GM21786 (cell line): Measurements from ENCODE around the gene ARHGAP24.
"Not testable (repeated sequence)": the region's sequence is repeated elsewhere in the genome, so short reads cannot be mapped to it uniquely, and the experiment has no call there.

Experiments used
- ATAC-seq: cut with Tn5 transposase; IDR thresholded peaks from one replicate; pipeline ENCODE4 v1.9.1; 2021; ENCODE audit not compliant: unreplicated experiment

Gene ARHGAP24

DNA sequence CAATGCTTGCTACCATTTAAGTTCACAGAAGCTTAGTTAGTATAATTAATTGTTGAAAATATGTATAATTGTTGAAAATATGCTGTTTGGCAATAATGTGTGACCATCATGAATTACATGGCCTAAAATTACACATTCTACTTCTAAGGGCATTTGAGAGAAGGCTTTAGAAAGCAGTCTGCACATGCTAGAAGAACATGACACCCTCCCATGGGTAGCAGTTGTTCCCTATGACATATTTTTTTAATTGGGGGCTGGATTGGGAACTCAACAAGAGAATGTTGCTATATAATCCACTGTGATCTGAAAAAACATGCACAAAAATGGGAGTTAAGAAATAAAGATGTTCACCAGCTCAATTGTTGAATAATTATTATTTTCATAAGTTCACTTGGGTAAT, 331.4 kb downstream of the ARHGAP24 start:
- no peak for ATAC-seq

DNA sequence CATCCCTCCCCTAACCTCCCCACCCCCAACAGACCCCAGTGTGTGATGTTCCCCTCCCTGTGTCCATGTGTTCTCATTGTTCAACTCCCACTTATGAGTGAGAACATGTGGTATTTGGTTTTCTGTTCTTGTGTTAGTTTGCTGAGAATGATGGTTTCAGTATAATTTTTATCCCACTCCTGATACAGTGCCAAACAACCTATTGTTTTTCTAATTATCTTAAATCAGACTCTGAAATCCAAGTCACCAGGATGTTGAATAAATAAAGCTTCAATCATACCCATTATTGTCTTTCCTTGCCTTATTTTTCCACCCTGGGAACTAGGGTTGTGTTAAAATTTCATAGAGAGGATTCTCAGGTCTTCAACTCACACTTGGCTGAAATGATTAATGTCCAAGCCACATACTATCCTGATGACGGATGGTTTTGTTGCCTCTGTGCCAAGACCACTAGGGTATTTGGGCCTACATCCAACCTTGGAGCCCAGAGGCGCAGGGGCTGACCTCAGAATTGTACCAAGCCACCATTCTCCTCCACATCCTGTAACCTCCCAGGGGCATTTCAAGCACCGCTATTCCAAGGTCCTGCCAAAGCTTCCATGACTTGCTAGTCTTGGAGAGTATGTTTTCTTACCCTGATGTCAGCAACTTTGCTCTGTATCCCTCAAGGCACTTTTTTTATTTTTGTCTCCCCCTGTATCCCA, 332.4 kb downstream of the ARHGAP24 start:
- ATAC-seq = no peak

DNA sequence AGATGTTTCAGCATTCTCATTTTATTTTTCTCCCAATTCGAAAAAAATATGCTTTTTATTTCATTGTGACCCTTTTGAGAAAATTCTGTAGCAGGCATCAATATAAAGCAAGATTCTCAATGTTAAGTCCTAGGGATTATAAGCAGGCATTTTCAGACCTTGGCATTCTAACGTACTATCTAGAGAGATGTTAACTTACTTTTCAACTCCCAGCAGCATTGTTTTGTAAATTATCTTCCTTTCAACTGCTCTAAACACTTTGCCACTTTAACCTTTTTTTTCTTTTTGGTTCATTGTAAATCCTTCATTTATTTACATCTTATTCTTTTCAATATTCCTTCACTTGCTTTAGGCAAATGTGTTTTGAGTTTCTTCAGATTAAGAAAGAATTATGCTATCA, 333.2 kb downstream of the ARHGAP24 start:
- no peak for ATAC-seq

DNA sequence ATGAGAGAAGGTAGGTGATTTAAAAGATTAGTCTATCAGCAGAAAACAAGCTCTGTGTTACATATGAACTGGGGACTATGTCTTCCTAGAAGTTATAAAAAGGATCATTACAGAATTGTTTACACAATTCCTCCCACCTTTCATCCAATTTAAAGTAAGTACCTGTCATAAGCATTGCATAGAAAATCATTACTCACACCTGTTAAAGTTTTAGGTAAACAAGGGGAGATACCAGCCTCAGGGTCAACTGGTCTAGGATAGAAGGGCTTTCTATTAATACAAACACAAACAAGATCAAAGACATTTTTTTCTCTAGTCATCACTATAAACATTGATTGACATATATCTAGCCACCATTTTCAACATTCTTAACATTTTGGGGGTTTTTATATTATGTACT, 333.9 kb downstream of the ARHGAP24 start:
- ATAC-seq = no peak

DNA sequence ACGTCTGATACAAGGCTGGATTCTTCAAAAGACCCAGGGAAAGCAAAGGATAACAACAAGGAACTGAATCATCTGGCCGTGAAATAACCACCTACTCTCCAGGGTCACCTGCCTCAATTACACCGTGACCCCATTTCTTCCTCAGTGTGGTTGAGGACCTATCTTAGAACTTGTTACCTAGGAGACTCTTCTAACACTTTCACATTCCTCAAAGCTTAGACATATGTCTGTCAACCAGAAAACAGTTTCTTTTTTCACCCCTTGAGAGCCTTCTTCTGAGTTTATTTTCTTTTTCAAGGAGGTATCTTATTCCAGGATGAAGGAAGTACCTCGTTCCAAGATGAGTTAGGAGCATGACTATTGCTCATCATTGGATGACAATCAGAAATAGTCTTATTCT, 337.8 kb downstream of the ARHGAP24 start:
- ATAC-seq = no peak

DNA sequence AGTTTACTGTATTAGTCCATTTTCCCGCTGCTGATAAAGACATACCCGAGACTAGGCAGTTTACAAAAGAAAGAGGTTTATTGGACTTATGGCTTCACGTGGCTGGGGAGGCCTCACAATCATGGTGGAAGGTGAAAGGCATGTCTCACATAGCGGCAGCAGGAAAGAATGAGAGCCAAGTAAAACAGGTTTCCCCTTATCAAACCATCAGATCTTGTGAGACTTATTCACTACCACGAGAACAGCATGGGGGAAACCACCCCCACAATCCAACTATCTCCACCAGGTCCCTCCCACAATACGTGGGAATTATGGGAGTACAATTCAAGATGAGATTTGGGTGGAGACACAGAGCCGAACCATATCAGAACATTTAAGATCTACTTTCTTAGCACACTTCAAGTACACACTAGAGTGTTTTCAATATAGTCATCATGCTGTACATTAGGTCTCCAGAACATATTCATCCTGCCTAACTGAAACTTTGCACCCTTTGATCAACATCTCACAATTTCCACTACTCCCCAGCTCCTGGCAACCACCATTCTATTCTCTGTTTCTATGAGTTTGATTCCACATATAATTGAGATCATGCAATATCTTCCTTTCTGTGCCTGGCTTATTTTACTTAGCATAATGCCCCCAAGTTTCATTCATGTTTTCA, 341.0 kb downstream of the ARHGAP24 start:
- ATAC-seq = no peak

DNA sequence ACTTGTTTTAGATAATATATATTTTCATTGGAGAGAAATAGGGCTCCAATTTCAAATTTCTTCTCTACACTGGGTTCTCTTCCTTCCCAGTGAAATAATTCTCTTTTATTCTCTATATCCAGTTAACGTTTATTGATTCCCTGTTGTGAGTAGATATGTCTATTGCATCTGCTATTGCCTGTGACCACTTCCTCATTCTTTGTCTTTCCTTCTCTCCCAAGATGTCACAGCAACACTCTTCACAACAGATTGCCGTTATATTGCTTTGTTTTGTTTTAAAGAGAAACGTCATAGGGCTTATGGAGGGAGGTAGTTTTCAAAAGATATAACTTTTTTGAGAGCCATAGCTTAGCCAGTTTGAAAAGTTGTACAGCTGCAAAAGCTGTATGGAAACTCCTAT, 343.8 kb downstream of the ARHGAP24 start:
- no peak for ATAC-seq

DNA sequence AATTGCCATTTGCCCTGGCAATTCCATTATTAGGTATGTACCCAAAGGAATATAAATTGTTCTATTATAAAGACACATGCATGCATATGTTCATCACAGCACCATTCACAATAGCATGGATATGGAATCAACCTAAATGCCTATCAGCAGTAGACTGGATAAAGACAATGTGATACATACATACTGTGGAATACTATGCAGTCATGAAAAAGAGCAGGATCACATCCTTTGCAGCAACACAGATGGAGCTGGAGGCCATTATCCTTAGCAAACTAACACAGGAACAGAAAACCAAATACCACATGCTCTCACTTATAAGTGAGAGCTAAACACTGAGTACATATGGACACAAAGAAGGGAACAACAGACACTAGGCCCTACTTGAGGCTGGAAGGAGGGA, 345.2 kb downstream of the ARHGAP24 start:
- ATAC-seq = not testable (repeated sequence)

DNA sequence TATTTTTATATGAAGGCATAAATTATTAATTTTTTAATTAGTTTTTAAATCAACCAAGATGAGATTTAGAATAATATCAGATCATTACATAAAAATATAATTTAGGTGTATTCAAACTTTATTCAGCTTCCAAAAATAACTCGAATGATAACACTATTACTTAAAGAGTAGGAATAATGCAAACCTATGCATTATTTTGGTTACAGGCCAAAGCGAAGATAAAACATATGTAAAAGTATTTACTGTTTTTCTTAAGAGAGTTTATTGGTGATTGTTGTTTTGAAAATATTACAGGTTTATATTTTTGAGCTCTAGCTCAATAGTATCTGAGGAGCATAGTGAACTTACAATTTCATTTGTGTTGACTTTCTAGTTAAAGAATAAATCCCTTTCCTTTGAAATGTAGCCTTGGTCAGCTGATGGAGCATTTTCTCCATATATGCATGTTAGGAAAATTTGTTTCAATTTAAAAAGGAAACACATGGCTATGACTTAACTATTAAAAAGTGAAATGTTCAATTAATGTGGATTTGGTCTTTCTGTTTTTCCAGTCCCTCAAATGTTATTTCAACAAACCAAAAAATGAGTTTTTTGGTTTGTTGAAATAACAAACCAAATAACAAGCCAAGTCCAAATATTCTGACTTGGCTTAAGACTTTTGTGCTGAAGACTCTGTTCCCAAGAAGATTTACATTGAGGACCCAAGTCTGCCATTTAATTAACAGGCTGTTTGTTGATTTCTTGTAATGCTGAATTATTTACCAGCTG, 346.9 kb downstream of the ARHGAP24 start:
- ATAC-seq = no peak

DNA sequence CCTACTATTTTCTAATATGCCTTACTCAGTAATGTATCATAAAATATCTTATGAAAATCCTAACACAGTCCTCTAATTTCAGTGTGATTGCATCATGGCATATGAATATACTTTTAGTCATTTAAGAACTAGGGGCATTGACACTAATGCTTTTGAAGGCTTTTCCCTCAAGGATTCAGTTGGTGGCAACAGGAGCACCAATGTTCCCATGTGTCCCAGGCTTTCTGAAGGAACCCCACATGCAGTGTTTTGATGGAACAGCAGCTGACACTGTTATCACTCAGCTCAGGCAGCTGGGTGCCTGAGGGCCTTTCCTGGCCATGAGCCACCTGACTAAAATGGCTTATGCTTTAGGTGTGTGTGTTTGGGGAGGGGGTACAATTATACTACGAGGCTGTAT, 348.3 kb downstream of the ARHGAP24 start:
- ATAC-seq = no peak

DNA sequence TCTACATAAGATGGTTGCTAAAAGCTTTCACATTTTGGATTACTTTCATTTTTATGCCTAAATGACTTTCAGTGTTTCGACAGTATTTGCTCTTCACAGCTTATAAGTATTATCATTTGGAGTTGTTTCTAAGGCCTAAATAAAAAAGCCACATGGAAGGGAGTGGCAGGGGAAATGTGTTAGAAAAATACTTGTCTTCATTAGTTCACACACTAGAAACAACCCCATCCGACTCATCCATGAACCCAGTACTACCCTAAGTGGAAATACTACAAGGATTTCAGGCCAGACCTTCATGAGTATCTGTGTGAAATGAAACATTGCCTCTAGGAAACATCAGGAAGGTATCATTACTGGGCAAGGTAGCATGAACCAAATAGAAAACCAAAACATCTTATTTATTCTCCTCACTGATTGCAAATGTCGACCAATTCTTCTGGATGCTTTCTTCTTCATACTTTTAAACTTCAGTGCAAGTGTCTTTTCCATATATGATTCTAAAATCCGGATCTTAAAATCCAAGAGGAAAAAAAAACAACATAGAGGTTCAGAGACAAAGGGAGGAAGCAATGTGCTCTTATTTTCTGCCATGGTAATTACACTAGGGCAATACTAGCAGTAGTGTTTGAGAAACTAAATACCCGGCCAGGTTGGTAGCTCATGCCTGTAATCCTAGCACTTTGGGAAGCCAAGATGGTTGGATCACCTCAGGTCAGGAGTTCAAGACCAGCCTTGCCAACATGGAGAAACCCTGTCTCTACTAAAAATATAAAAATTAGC, 349.4 kb downstream of the ARHGAP24 start:
- no peak for ATAC-seq

DNA sequence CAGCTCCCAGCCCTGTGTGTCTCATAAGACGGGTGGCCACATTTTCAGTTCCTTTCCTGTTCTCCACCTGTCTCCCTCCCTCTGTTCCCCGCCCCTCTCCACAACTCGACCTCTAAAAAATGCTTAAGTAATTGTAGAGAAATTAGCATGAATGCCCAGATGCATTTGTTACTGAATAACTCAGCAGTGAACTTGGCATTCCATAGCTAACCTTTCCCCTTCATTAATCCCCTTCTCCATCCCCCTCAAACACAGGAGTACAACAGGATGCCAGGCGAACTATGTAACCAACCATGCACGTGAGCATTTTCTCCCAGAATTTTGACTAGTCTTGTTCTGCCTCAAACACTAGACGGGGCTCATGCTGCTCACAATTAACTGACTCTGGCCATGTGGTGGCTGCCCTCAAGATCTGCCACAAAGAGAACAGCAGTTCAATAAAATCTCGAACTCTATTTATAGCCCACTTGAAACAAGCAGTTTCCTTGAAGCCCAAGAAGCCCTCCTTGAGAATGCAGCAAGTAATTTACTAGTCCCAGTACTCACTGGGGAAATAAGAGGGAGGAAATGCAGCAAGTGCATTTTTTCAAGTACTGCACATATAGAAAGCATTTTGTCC, 351.2 kb downstream of the ARHGAP24 start:
- no peak for ATAC-seq

DNA sequence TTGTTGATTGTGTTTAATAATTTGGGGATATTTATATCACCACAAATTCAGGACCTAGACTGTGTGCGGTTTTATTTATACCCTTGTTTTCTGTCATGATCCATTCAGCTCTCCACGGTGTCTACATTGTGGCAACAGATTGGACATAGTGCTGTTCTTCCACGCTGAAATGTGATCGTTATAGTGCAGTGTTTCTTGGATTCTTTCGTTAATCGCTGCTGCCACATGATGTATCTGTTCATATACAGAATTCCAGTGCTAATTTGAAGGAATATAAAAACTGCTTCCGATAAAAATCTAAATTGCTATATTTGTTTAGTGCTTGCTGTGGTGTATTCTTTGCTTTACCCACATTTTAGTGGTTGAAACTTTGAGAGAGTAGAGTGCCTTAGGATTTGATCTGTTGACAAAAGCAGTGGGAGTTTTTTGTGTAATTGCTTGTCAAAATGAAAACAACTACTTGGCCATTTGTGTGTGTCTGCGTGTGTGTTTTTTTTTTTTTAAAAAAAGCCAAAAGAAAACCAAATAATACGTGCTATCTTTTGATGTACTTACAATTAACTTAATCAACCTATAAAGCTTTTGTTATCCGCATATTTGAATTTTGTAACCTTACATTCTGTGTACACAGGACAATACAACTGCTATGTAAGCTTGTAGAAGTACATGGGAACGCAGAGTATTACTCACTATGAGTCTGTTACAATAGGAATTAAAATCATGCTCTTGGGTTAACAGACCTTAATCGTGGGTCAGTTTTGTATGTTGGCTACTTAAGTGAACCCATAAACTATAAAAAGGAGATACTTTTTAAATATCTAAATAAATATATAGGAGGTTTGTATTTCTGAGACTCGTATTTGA, 353.3 kb downstream of the ARHGAP24 start:
- no peak for ATAC-seq

DNA sequence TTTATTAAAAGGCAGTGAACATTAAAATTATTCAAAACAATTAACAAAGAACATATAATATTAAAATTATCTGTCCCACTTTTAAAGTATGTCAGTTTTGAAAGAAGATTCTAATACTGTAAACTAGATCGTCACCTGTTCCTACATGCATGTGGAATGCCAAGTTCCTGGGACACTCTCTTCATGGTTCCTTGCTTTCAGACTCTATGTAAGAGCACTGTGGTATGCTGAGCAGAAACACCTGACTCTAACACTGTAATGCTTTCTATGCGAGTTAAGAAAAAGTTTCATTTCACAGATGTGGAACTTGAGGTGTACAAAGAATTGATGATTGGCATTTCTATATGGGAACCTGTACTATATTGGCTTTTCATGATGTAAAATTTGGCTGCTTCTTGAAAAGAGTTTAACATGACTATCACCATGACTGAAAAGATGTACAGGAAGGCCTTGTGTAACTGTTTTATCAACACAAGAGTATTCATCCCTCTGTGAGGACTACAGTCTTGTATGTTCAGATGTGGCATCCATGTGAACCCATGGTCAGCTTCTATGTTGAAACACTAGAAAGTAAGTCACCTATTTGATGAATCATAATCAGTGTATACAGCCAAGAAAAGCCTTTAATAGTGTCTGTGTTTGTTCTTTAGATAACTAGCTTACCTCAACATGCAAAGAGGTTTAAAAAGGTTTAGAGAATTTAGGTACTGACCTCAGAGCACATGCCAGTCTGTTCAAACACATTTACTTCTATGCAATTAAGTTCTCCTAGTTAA, 354.5 kb downstream of the ARHGAP24 start:
- no peak for ATAC-seq

DNA sequence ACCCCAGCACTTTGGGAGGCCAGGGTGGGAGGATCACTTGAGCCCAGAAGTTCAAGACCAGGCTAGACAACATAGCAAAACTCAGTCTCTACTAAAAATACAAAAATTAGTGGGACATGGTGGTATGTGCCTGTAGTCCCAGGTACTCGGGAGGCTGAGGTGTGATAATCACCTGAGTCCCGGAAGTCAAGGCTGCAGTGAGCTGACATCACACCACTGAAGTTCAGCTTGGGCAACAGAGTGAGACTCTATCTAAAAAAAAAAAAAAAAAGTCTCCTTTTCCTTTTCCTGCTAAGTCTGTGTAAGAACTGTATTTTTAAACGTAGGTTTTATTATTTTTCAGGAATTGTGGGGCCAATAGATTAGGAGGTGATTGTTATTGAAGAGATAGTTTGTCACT, 356.7 kb downstream of the ARHGAP24 start:
- no peak for ATAC-seq

DNA sequence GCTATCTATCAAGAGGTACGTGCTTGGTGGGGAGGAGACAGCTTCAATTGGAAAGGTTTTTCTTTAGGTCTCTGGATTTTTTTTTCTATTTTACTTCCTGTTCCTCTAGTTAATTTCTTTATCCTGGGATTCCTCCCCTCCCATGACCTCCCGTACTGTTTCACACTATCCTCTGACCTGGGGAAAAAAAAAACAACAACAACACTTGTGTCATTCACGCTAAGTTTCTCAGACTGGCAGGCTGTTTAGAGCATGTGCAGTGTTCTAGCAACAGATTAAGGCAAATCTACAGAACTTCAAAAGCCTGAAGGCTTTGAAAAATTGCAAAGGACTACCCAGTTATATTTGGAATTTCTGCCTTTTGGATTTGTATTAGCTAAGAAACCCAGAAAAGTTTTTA, 358.4 kb downstream of the ARHGAP24 start:
- no peak for ATAC-seq

DNA sequence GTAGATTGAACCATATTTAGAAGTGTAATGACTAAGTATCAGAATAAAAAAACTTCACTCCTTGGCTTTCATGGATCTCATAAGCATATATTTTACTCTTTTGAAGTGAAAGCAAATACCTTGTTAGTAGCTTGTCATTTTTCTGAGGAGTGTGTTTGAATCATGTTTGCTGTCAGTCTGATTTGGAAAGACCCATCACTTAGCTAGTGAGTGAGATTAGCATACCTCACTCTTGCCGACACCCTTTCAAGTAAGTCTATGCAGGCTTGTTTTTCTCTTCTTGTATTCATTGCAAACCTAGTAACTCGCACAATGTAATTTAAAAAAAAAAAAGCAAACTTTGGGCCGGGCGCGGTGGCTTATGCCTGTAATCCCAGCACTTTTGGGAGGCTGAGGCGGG, 360.0 kb downstream of the ARHGAP24 start:
- no peak for ATAC-seq

DNA sequence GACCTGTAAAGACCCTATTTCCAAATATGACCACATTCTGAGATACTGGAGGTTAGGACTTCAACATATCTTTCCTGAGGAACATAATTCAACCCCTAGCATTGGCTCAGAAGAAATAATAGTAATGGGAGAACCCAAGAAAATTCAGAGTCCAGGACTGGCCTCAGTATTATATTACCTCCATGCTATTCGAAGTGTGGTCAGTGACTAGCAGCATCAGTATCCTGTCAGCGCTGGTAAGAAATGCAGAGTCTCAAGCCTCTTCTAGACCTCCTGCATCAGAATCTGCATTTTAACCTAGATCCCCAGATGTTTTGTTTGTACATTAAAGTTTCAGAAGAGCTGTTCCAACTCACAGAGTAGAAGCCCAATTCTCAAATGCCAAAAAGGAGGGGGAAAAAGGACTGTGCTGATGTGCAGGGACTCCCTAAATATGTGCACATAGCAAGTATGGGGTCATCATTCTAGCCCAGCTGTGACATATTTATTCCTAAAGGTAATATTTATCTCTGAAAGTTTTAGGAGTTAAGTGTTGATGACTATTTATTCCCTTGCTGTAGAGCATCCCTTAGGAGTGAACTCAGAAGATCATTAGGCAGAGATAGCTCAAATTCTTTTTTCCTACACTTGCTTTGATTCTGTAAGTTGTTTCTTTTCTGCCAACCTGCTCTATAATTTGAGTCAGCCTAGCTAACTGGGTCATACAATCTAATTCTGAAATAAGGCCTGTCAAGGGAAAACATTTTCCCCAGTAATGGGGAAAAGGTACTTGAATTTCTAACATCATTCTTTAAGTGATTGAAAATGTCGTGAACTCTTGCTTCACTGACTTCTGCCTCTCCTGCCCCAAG, 361.9 kb downstream of the ARHGAP24 start:
- ATAC-seq = no peak

DNA sequence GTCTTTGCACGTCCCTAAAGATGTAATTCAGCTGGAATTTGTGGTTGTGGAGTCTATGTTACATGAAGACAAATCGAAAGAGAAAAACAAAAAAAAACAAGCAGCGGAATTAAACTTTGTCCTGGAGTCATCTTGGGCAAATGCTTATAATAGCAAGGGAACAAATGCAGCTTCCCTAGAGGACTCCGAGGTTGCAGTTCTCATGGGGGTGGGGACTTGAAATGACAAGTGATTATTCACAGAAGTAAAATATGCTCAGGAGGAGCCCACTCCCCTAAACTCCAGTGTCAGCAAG, 362.4 kb downstream of the ARHGAP24 start:
- ATAC-seq = no peak
